ENCODE data around the gene OR52J3. TPM values are rescaled to one million over a fixed set of nuclear protein-coding genes. Genes with fewer than 3 reads are reported as not detected.
"Not testable (repeated sequence)": the region's sequence is repeated elsewhere in the genome, so short reads cannot be mapped to it uniquely, and the experiment has no call there.

The OR52J3 gene
- polyA plus RNA-seq, 4 donors = not detected

DNA sequence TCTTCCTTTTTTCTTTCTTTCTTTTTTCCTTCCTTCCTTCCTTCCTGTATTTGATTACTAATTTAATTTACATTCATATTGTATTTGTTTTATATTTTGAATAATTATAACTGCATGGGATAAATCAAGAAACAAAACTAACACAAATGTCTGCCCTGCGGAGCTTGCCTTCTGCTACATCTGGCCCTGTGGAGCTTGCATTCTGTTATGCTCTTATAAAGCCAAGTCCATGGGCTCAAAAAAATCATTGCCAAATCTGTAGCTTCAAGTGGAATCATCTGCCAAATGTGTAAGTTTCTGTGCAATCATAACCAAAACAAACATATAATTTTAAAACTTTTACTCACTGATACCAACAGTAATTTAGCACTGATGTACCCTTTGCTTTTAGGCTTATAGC lies 8.0 kb upstream of the OR52J3 start:
- Histone ChIP-seq H3K9me3 (ENCODE audit: control insufficient read depth in 2 of 2, insufficient read depth in 1 of 2, low read depth in 1 of 2, low read length in 1 of 2) (no peaks in the 10 kb centered on the region), H3K36me3 (ENCODE audit: control insufficient read depth in 3 of 3, insufficient read depth in 2 of 3, low read depth in 1 of 3, low read length in 3 of 3) (no peaks in the 10 kb centered on the region), H3K4me3 (ENCODE audit: low read depth in 1 of 3, low read length in 3 of 3) (no peak overlapping the region), H3K27me3 (ENCODE audit: control insufficient read depth in 3 of 3, insufficient read depth in 3 of 3, low read length in 3 of 3) (no peaks in the 10 kb centered on the region), H3K27ac (ENCODE audit: low read depth in 1 of 3, low read length in 2 of 3) (no peak overlapping the region), H3K4me1 (ENCODE audit: control insufficient read depth in 3 of 3, insufficient read depth in 2 of 3, low read depth in 1 of 3, low read length in 2 of 3) (no peaks in the 10 kb centered on the region)
- 89 to 97% (median 91%) methylated on average over 1 of the region's 1 CpG for WGBS, 3 donors
- DNase-seq (no peak), FAIRE-seq (no peak)

DNA sequence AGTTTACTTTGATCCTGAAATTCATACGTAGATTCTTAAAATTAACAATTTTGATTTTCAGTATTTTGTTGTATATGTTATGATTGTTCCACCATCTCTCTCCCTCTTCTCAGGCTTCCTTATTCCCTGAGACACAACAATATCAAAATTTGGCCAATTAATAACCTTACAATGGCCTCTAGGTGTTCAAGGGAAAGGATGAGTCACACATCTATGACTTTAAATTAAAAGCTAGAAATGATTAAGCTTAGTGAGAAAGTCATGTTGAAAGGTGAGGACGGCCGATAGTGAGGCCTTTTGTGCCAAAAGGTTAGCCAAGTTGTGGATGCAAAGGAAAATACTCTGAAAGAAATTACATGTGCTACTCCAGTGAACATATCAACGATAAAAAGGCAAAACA lies 5.5 kb upstream of the OR52J3 start:
- DNase-seq = no peak
- Histone ChIP-seq H3K36me3 (ENCODE audit: control insufficient read depth in 3 of 3, insufficient read depth in 2 of 3, low read depth in 1 of 3, low read length in 3 of 3) (no peaks in the 10 kb centered on the region), H3K27me3 (ENCODE audit: control insufficient read depth in 3 of 3, insufficient read depth in 3 of 3, low read length in 3 of 3) (no peaks in the 10 kb centered on the region), H3K9me3 (ENCODE audit: control insufficient read depth in 2 of 2, insufficient read depth in 1 of 2, low read depth in 1 of 2, low read length in 1 of 2) (no peaks in the 10 kb centered on the region), H3K27ac (ENCODE audit: low read depth in 1 of 3, low read length in 2 of 3) (no peak overlapping the region), H3K4me1 (ENCODE audit: control insufficient read depth in 3 of 3, insufficient read depth in 2 of 3, low read depth in 1 of 3, low read length in 2 of 3) (no peaks in the 10 kb centered on the region), H3K4me3 (ENCODE audit: low read depth in 1 of 3, low read length in 3 of 3) (no peak overlapping the region)
- no peak for FAIRE-seq
- 49 to 79% (median 49%) methylated on average over 4 of the region's 4 CpGs for WGBS, 3 donors

- Histone ChIP-seq H3K9me3 (ENCODE audit: control insufficient read depth in 2 of 2, insufficient read depth in 1 of 2, low read depth in 1 of 2, low read length in 1 of 2) (no peaks in the 10 kb centered on the region), H3K4me3 (ENCODE audit: low read depth in 1 of 3, low read length in 3 of 3) (no peak overlapping the region), H3K27ac (ENCODE audit: low read depth in 1 of 3, low read length in 2 of 3) (no peak overlapping the region), H3K4me1 (ENCODE audit: control insufficient read depth in 3 of 3, insufficient read depth in 2 of 3, low read depth in 1 of 3, low read length in 2 of 3) (no peaks in the 10 kb centered on the region), H3K36me3 (ENCODE audit: control insufficient read depth in 3 of 3, insufficient read depth in 2 of 3, low read depth in 1 of 3, low read length in 3 of 3) (no peaks in the 10 kb centered on the region), H3K27me3 (ENCODE audit: control insufficient read depth in 3 of 3, insufficient read depth in 3 of 3, low read length in 3 of 3) (no peaks in the 10 kb centered on the region)
- no peak for DNase-seq
- no peak for FAIRE-seq
- 47 to 85% (median 70%) methylated on average over 3 of the region's 3 CpGs for WGBS, 3 donors
Observed at GRCh38 chr11:5042091-5042490, 4.2 kb upstream of the OR52J3 start.

DNA sequence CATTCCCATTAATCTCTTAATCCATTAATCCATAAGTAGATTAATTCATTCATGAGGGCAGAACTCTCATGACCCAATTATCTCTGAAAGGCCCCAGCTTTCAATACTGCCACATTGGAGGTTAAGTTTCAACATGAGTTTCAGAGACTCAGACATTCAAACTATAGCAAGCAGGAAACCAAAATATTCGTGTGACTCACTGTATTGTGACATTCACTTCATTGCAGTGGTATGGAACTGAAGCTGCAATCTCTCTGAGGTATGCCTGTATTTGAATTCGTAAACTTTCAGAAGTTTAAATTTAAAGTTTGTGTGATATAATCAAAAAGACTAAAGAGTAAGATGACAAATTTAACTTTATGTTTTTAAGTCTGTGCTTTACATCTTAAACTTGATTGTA lies 2.9 kb upstream of the OR52J3 start:
- Histone ChIP-seq H3K27ac (ENCODE audit: low read depth in 1 of 3, low read length in 2 of 3) (no peak overlapping the region), H3K36me3 (ENCODE audit: control insufficient read depth in 3 of 3, insufficient read depth in 2 of 3, low read depth in 1 of 3, low read length in 3 of 3) (no peaks in the 10 kb centered on the region), H3K4me1 (ENCODE audit: control insufficient read depth in 3 of 3, insufficient read depth in 2 of 3, low read depth in 1 of 3, low read length in 2 of 3) (no peaks in the 10 kb centered on the region), H3K27me3 (ENCODE audit: control insufficient read depth in 3 of 3, insufficient read depth in 3 of 3, low read length in 3 of 3) (no peaks in the 10 kb centered on the region), H3K9me3 (ENCODE audit: control insufficient read depth in 2 of 2, insufficient read depth in 1 of 2, low read depth in 1 of 2, low read length in 1 of 2) (no peaks in the 10 kb centered on the region), H3K4me3 (ENCODE audit: low read depth in 1 of 3, low read length in 3 of 3) (no peak overlapping the region)
- 57 to 63% (median 57%) methylated on average over 2 of the region's 2 CpGs for WGBS, 3 donors
- no peak for DNase-seq
- no peak for FAIRE-seq

- H3K4me3 ChIP-seq (ENCODE audit: low read depth in 1 of 3, low read length in 3 of 3) = no peak overlapping the region
- no peaks in the 10 kb centered on the region for H3K36me3 ChIP-seq (ENCODE audit: control insufficient read depth in 3 of 3, insufficient read depth in 2 of 3, low read depth in 1 of 3, low read length in 3 of 3)
- FAIRE-seq (no peak), DNase-seq (no peak)
- H3K9me3 ChIP-seq (ENCODE audit: control insufficient read depth in 2 of 2, insufficient read depth in 1 of 2, low read depth in 1 of 2, low read length in 1 of 2) = no peaks in the 10 kb centered on the region
- H3K27ac ChIP-seq (ENCODE audit: low read depth in 1 of 3, low read length in 2 of 3) = no peak overlapping the region
- no peaks in the 10 kb centered on the region for H3K27me3 ChIP-seq (ENCODE audit: control insufficient read depth in 3 of 3, insufficient read depth in 3 of 3, low read length in 3 of 3)
- 74 to 87% (median 79%) methylated on average over 15 of the region's 15 CpGs for WGBS, 3 donors
- H3K4me1 ChIP-seq (ENCODE audit: control insufficient read depth in 3 of 3, insufficient read depth in 2 of 3, low read depth in 1 of 3, low read length in 2 of 3) = no peaks in the 10 kb centered on the region
Observed at GRCh38 chr11:5046754-5047330, 516 bp downstream of the OR52J3 start.

DNA sequence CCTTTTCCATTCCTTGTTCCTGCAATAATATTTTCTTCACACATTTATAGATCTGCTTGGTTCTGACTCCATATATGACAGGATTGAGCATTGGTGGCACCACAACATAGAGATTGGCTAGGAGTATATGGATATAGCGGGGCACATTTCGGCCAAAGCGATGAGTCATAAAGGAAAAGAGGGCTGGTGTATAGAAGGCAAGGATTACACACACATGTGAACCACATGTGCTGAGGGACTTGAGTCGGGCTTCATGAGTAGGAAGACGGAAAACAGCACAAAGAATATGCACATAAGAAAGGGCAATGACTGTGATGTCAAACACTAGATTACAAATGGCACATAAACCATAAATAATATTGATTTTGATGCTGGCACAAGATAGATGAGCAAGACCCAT lies 12.4 kb downstream of the OR52J3 start:
- 64 to 89% (median 78%) methylated on average over 5 of the region's 5 CpGs for WGBS, 3 donors

DNA sequence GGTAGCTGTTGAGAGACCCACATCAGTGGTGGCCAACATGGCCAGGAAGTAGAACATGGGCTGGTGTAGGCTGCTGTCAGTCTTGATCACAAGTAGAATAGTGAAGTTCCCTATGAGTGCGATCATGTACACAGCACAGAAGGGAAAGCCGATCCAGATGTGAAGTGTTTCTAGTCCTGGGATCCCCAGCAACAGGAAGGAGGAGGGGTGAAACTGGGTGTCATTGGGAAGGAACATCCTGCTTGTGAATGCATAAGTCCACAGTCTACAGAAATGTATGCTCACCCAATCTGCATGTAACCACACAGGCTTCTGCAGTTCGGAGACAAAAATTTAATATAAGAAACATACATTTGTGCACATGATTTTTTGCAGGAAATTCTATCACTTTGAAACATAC lies 13.1 kb downstream of the OR52J3 start, which contains the start of gene OR52E2:
TSS of gene OR52E2 (minus strand) at position 237 of the 400 bp plus-strand sequence. CDS start at position 237, 0 bp downstream.
- H3K4me1 ChIP-seq (ENCODE audit: control insufficient read depth in 3 of 3, insufficient read depth in 2 of 3, low read depth in 1 of 3, low read length in 2 of 3) = no peaks in the 10 kb centered on the region
- FAIRE-seq (no peak), DNase-seq (no peak)
- H3K9me3 ChIP-seq (ENCODE audit: control insufficient read depth in 2 of 2, insufficient read depth in 1 of 2, low read depth in 1 of 2, low read length in 1 of 2) = no peaks in the 10 kb centered on the region
- no peaks in the 10 kb centered on the region for H3K27me3 ChIP-seq (ENCODE audit: control insufficient read depth in 3 of 3, insufficient read depth in 3 of 3, low read length in 3 of 3)
- WGBS, 3 donors = 84 to 90% (median 87%) methylated on average over 3 of the region's 3 CpGs
- no peak within 1 kb of the TSS for H3K27ac ChIP-seq (ENCODE audit: low read depth in 1 of 3, low read length in 2 of 3)
- no peaks in the 10 kb centered on the region for H3K36me3 ChIP-seq (ENCODE audit: control insufficient read depth in 3 of 3, insufficient read depth in 2 of 3, low read depth in 1 of 3, low read length in 3 of 3)
- no peak within 1 kb of the TSS for H3K4me3 ChIP-seq (ENCODE audit: low read depth in 1 of 3, low read length in 3 of 3)

More for the DNA sequence above, 12.4 kb downstream of the OR52J3 start:
- H3K4me3 ChIP-seq (ENCODE audit: low read depth in 1 of 3, low read length in 3 of 3); H3K9me3 ChIP-seq (ENCODE audit: control insufficient read depth in 2 of 2, insufficient read depth in 1 of 2, low read depth in 1 of 2, low read length in 1 of 2); H3K27ac ChIP-seq (ENCODE audit: low read depth in 1 of 3, low read length in 2 of 3); FAIRE-seq; H3K4me1 ChIP-seq (ENCODE audit: control insufficient read depth in 3 of 3, insufficient read depth in 2 of 3, low read depth in 1 of 3, low read length in 2 of 3); H3K27me3 ChIP-seq (ENCODE audit: control insufficient read depth in 3 of 3, insufficient read depth in 3 of 3, low read length in 3 of 3); DNase-seq; H3K36me3 ChIP-seq (ENCODE audit: control insufficient read depth in 3 of 3, insufficient read depth in 2 of 3, low read depth in 1 of 3, low read length in 3 of 3): not testable (repeated sequence)

GRCh38 chr11:5065027-5065426 lies 18.7 kb downstream of the OR52J3 start:
- Histone ChIP-seq H3K36me3 (ENCODE audit: control insufficient read depth in 3 of 3, insufficient read depth in 2 of 3, low read depth in 1 of 3, low read length in 3 of 3) (no peaks in the 10 kb centered on the region), H3K4me3 (ENCODE audit: low read depth in 1 of 3, low read length in 3 of 3) (no peak overlapping the region), H3K4me1 (ENCODE audit: control insufficient read depth in 3 of 3, insufficient read depth in 2 of 3, low read depth in 1 of 3, low read length in 2 of 3) (no peaks in the 10 kb centered on the region), H3K27ac (ENCODE audit: low read depth in 1 of 3, low read length in 2 of 3) (no peak overlapping the region), H3K27me3 (ENCODE audit: control insufficient read depth in 3 of 3, insufficient read depth in 3 of 3, low read length in 3 of 3) (no peaks in the 10 kb centered on the region), H3K9me3 (ENCODE audit: control insufficient read depth in 2 of 2, insufficient read depth in 1 of 2, low read depth in 1 of 2, low read length in 1 of 2) (no peaks in the 10 kb centered on the region)
- WGBS, 3 donors = 12 to 24% (median 23%) methylated on average over 1 of the region's 1 CpG
- no peak for DNase-seq
- no peak for FAIRE-seq

DNA sequence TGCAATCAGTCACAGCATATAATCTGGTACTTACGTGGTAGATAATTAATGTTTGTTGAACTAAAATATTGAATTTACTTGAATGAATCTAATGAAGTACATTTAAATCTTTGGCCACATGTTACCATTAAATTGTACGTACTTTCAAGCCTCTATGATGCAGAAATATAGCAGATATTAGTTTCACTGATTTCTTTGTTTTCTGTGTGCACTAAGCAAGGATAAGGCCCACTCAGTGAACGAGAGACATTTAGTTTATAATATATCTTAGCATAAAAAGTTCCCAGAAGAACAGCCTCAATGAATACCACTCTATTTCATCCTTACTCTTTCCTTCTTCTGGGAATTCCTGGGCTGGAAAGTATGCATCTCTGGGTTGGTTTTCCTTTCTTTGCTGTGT lies 22.9 kb downstream of the OR52J3 start, which contains the start of gene OR52E1:
TSS of gene OR52E1 (plus strand) at position 301 of the 400 bp plus-strand sequence.
- H3K27me3 ChIP-seq (ENCODE audit: control insufficient read depth in 3 of 3, insufficient read depth in 3 of 3, low read length in 3 of 3) = no peaks in the 10 kb centered on the region
- H3K4me1 ChIP-seq (ENCODE audit: control insufficient read depth in 3 of 3, insufficient read depth in 2 of 3, low read depth in 1 of 3, low read length in 2 of 3) = no peaks in the 10 kb centered on the region
- no peak for FAIRE-seq
- 53 to 66% (median 60%) methylated on average over 3 of the region's 3 CpGs for WGBS, 3 donors
- no peaks in the 10 kb centered on the region for H3K9me3 ChIP-seq (ENCODE audit: control insufficient read depth in 2 of 2, insufficient read depth in 1 of 2, low read depth in 1 of 2, low read length in 1 of 2)
- no peak within 1 kb of the TSS for H3K4me3 ChIP-seq (ENCODE audit: low read depth in 1 of 3, low read length in 3 of 3)
- no peak within 1 kb of the TSS for H3K27ac ChIP-seq (ENCODE audit: low read depth in 1 of 3, low read length in 2 of 3)
- no peak for DNase-seq
- H3K36me3 ChIP-seq (ENCODE audit: control insufficient read depth in 3 of 3, insufficient read depth in 2 of 3, low read depth in 1 of 3, low read length in 3 of 3) = no peaks in the 10 kb centered on the region
